ENCODE results near the gene NR6A1.
A peak's percentile ranks its signal among the peaks of the same experiment; 100 is the strongest.

NR6A1 gene

GRCh38 chr9:124780060-124780756, 9.1 kb upstream of the NR6A1 start:
- Histone ChIP-seq H3K27ac (peak overlapping the region; percentile 7), H2AFZ (no peak overlapping the region), H3K4me3 (ENCODE audit: low read depth, low read length) (no peak overlapping the region), H3K79me2 (no peaks in the 10 kb centered on the region), H3K4me1 (no peaks in the 10 kb centered on the region), H3K9me3 (ENCODE audit: control insufficient read depth, low read length) (no peaks in the 10 kb centered on the region), H3K4me2 (ENCODE audit: low read length) (no peak overlapping the region), H3K9ac (no peak overlapping the region), H3K27me3 (ENCODE audit: control insufficient read depth, insufficient read depth, low read length) (no peaks in the 10 kb centered on the region), H3K36me3 (ENCODE audit: control insufficient read depth, insufficient read depth, low read length) (no peaks in the 10 kb centered on the region)
- no peak for TF ChIP-seq CTCF (IDR thresholded peaks at IDR 0.05)

- Histone ChIP-seq H3K4me2 (ENCODE audit: low read length) (no peak overlapping the region), H3K4me1 (no peaks in the 10 kb centered on the region), H3K27ac (peak overlapping the region; percentile 7), H3K79me2 (no peaks in the 10 kb centered on the region), H3K9me3 (ENCODE audit: control insufficient read depth, low read length) (no peaks in the 10 kb centered on the region), H2AFZ (no peak overlapping the region), H3K36me3 (ENCODE audit: control insufficient read depth, insufficient read depth, low read length) (no peaks in the 10 kb centered on the region), H3K4me3 (ENCODE audit: low read depth, low read length) (no peak overlapping the region), H3K9ac (no peak overlapping the region), H3K27me3 (ENCODE audit: control insufficient read depth, insufficient read depth, low read length) (no peaks in the 10 kb centered on the region)
- TF ChIP-seq CTCF (IDR thresholded peaks at IDR 0.05): no peak
Observed at GRCh38 chr9:124779368-124780059, 8.4 kb upstream of the NR6A1 start.

GRCh38 chr9:124778575-124779367, 7.7 kb upstream of the NR6A1 start:
- Histone ChIP-seq H2AFZ (no peak overlapping the region), H3K27ac (no peak overlapping the region), H3K4me1 (no peaks in the 10 kb centered on the region), H3K9me3 (ENCODE audit: control insufficient read depth, low read length) (no peaks in the 10 kb centered on the region), H3K4me3 (ENCODE audit: low read depth, low read length) (no peak overlapping the region), H3K79me2 (no peaks in the 10 kb centered on the region), H3K36me3 (ENCODE audit: control insufficient read depth, insufficient read depth, low read length) (no peaks in the 10 kb centered on the region), H3K9ac (no peak overlapping the region), H3K4me2 (ENCODE audit: low read length) (no peak overlapping the region), H3K27me3 (ENCODE audit: control insufficient read depth, insufficient read depth, low read length) (no peaks in the 10 kb centered on the region)
- no peak for TF ChIP-seq CTCF (IDR thresholded peaks at IDR 0.05)

GRCh38 chr9:124776954-124777648, 6.0 kb upstream of the NR6A1 start, which contains the start of gene OLFML2A:
OLFML2A (plus strand) TSS chr9:124777133; CDS start chr9:124777271, 138 bp downstream.
- peak within 1 kb of the TSS; percentile 69 for H2AFZ ChIP-seq
- H3K4me1 ChIP-seq: no peaks in the 10 kb centered on the region
- no peaks in the 10 kb centered on the region for H3K36me3 ChIP-seq (ENCODE audit: control insufficient read depth, insufficient read depth, low read length)
- peak within 1 kb of the TSS; percentile 77 for H3K4me2 ChIP-seq (ENCODE audit: low read length)
- no peaks in the 10 kb centered on the region for H3K27me3 ChIP-seq (ENCODE audit: control insufficient read depth, insufficient read depth, low read length)
- no peaks in the 10 kb centered on the region for H3K9me3 ChIP-seq (ENCODE audit: control insufficient read depth, low read length)
- no peaks in the 10 kb centered on the region for H3K79me2 ChIP-seq
- H3K9ac ChIP-seq: no peak within 1 kb of the TSS
- no peak within 1 kb of the TSS for H3K27ac ChIP-seq
- peak within 1 kb of the TSS; percentile 39 for H3K4me3 ChIP-seq (ENCODE audit: low read depth, low read length)
- peak; percentile 16 for TF ChIP-seq CTCF (IDR thresholded peaks at IDR 0.05)

All from parathyroid adenoma (tissue), 2 donors.